Neural progenitor cell (in vitro differentiated cells): ENCODE results near the gene PATJ. TPM values are rescaled to one million over a fixed set of nuclear protein-coding genes. Genes with fewer than 3 reads are reported as not detected.

ENCODE experiments used
- DNase-seq: peaks from one replicate; pipeline ENCODE4 v3.0.0-alpha.2; 2016; ENCODE audit warnings: low spot score
- H2AFZ ChIP-seq: fragments of 200-600 bp; sonication (generic); replicated peaks from 2 replicates; pipeline ENCODE4 v1.6.1; 2016; ENCODE audit warnings: antibody characterized with exemption
- H3F3A ChIP-seq: fragments of 200-600 bp; sonication (generic); 2 replicates; pipeline ENCODE4 v1.6.1; 2016; ENCODE audit warnings: antibody characterized with exemption, low read depth
- H3K27ac ChIP-seq: fragments of 200-600 bp; sonication (generic); 2 replicates; pipeline ENCODE4 v1.5.1; 2016; ENCODE audit warnings: mild to moderate bottlenecking
- H3K27me3 ChIP-seq: fragments of 200-600 bp; sonication (generic); 2 replicates; pipeline ENCODE4 v1.6.1; 2016; ENCODE audit warnings: mild to moderate bottlenecking, moderate library complexity
- H3K36me3 ChIP-seq: fragments of 200-600 bp; sonication (generic); 2 replicates; pipeline ENCODE4 v1.5.1; 2016
- H3K4me1 ChIP-seq: fragments of 200-600 bp; sonication (generic); 2 replicates; pipeline ENCODE4 v1.6.1; 2016; ENCODE audit warnings: mixed run types
- H3K4me2 ChIP-seq: fragments of 200-600 bp; sonication (generic); 2 replicates; pipeline ENCODE4 v1.6.1; 2016
- H3K4me3 ChIP-seq: fragments of 200-600 bp; sonication (generic); 2 replicates; pipeline ENCODE4 v1.5.1; 2016
- H3K79me2 ChIP-seq: fragments of 200-600 bp; sonication (generic); 2 replicates; pipeline ENCODE4 v1.6.1; 2016; ENCODE audit warnings: low read depth
- H3K9ac ChIP-seq: fragments of 200-600 bp; sonication (generic); 2 replicates; pipeline ENCODE4 v1.6.1; 2016
- H3K9me3 ChIP-seq: fragments of 200-600 bp; sonication (generic); 2 replicates; pipeline ENCODE4 v1.5.1; 2016; ENCODE audit warnings: low read depth
- H4K20me1 ChIP-seq: fragments of 200-600 bp; sonication (generic); 2 replicates; pipeline ENCODE4 v1.6.1; 2016; ENCODE audit warnings: low read depth
- H3K27ac Mint-ChIP-seq: 3 replicates; pipeline ENCODE4 v1.8.0; 2021; ENCODE audit warnings: mixed read lengths
- H3K27me3 Mint-ChIP-seq: 2 replicates; pipeline ENCODE4 v1.8.0; 2022; ENCODE audit warnings: low read depth, mild to moderate bottlenecking, inconsistent platforms, moderate library complexity, mixed read lengths; ENCODE audit not compliant: insufficient read depth
- H3K36me3 Mint-ChIP-seq: 3 replicates; pipeline ENCODE4 v1.8.0; 2021; ENCODE audit warnings: mixed read lengths
- H3K4me1 Mint-ChIP-seq: 3 replicates; pipeline ENCODE4 v1.8.0; 2021; ENCODE audit warnings: mixed read lengths
- H3K4me3 Mint-ChIP-seq: 3 replicates; pipeline ENCODE4 v1.8.0; 2021; ENCODE audit warnings: mild to moderate bottlenecking, moderate library complexity, mixed read lengths
- H3K9me3 Mint-ChIP-seq: 3 replicates; pipeline ENCODE4 v1.8.0; 2020; ENCODE audit warnings: mixed read lengths
- EZH2 ChIP-seq: fragments of 200-600 bp; sonication (generic); IDR thresholded peaks from 2 replicates; pipeline ENCODE4 v1.6.1; 2017; ENCODE audit warnings: antibody characterized with exemption, mild to moderate bottlenecking, moderate library complexity
- EZH2phosphoT487 ChIP-seq: fragments of 200-600 bp; sonication (generic); IDR thresholded peaks from 2 replicates; pipeline ENCODE4 v1.6.1; 2017; ENCODE audit warnings: antibody characterized with exemption
- total RNA-seq: library from RNA; depleted of rRNA; stranded (reverse); fragments of >200 nt; gene quantifications from 2 replicates; pipeline ENCODE4 v1.2.3, GENCODE V29; 2015; ENCODE audit warnings: low replicate concordance
- TF ChIP-seq, protein P1 (sequence below): fragments of 200-600 bp; sonication (generic); IDR thresholded peaks from 2 replicates; pipeline ENCODE4 v1.5.1; 2017; ENCODE audit warnings: antibody characterized with exemption, mild to moderate bottlenecking

The PATJ gene
- total RNA-seq, 1 donor from 2014 or later = 24.8 TPM

DNA sequence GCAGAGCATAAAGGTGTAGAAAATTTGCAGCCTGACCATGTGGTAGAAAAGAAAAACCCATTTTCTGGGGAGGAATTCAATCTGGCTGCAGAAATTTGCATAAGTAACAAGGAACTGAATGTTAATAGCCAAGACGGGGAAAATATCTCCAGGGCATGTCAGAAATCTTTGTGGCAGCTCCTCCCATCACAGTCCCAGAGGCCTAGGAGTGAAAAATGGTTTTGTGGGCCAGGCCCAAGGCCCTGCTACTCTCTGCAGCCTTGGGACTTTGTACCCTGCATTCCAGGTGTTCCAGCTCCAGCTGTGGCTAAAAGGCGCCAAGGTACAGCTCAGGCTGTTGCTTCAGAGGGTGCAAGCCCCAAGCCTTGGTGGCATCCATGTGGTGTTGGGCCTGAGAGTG lies 152.9 kb downstream of the PATJ start:
- H3K27ac ChIP-seq = no peak overlapping the region
- no peaks in the 10 kb centered on the region for H3K79me2 ChIP-seq
- no peaks in the 10 kb centered on the region for H3F3A ChIP-seq
- H3K9me3 ChIP-seq = no peaks in the 10 kb centered on the region
- peaks cover 2% of the 10 kb centered on the region for H3K27me3 Mint-ChIP-seq
- H3K27ac Mint-ChIP-seq = no peak overlapping the region
- H4K20me1 ChIP-seq = no peaks in the 10 kb centered on the region
- H3K4me1 Mint-ChIP-seq = no peaks in the 10 kb centered on the region
- H3K4me2 ChIP-seq = no peak overlapping the region
- H3K9ac ChIP-seq = no peak overlapping the region
- H2AFZ ChIP-seq = no peak overlapping the region
- no peak overlapping the region for H3K4me3 Mint-ChIP-seq
- H3K27me3 ChIP-seq = no peaks in the 10 kb centered on the region
- no peaks in the 10 kb centered on the region for H3K36me3 ChIP-seq
- TF ChIP-seq EZH2phosphoT487 (no peak), EZH2 (no peak)
- TF ChIP-seq, protein P1, sequence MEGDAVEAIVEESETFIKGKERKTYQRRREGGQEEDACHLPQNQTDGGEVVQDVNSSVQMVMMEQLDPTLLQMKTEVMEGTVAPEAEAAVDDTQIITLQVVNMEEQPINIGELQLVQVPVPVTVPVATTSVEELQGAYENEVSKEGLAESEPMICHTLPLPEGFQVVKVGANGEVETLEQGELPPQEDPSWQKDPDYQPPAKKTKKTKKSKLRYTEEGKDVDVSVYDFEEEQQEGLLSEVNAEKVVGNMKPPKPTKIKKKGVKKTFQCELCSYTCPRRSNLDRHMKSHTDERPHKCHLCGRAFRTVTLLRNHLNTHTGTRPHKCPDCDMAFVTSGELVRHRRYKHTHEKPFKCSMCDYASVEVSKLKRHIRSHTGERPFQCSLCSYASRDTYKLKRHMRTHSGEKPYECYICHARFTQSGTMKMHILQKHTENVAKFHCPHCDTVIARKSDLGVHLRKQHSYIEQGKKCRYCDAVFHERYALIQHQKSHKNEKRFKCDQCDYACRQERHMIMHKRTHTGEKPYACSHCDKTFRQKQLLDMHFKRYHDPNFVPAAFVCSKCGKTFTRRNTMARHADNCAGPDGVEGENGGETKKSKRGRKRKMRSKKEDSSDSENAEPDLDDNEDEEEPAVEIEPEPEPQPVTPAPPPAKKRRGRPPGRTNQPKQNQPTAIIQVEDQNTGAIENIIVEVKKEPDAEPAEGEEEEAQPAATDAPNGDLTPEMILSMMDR = no peak
- no peak for DNase-seq
- H3K36me3 Mint-ChIP-seq = peaks cover 9% of the 10 kb centered on the region
- no peak overlapping the region for H3K4me3 ChIP-seq
- peaks cover 17% of the 10 kb centered on the region for H3K9me3 Mint-ChIP-seq
- H3K4me1 ChIP-seq = no peaks in the 10 kb centered on the region

DNA sequence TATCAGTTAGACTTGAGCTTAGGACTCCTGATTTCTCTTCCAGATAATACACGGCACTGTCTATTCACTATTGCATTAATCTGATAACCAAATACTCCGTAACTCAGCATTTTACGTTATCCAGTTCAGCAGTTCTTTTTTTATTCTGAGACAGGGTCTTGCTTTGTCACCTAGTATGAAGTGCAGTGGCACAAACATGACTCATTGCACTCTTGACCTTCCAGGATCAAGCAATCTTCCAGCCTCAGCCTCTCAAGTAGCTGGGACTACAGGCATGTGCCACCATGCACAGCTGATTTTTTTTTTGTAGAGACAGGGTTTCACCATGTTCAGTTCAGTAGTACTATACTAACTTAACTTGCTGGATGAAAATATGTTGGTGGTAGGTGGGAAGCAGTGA lies 156.4 kb downstream of the PATJ start:
- H3K36me3 Mint-ChIP-seq = peaks cover 14% of the 10 kb centered on the region
- peaks cover 6% of the 10 kb centered on the region for H3K4me1 Mint-ChIP-seq

DNA sequence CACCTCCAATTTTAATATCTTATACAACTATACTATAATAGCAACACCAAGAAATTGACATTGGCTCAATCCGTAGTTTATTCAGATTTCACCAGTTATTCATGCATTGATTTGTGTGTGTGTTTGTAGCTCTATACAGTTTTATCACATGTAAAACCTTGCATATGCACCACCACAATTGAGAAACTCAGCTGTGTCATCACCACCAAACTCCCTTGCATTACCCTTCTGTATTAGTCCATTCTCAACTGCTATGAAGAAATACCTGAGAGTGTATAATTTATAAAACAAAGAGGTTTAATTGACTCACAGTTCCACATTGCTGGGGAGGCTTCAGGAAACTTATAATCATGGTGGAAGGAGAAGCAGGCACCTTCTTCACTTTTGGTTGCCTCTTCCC lies 162.1 kb downstream of the PATJ start:
- Histone ChIP-seq H3K36me3 (no peaks in the 10 kb centered on the region), H3K9ac (no peak overlapping the region), H3F3A (no peaks in the 10 kb centered on the region), H2AFZ (no peak overlapping the region), H3K4me1 (peaks cover 10% of the 10 kb centered on the region), H3K4me2 (no peak overlapping the region), H3K27ac (no peak overlapping the region), H3K79me2 (no peaks in the 10 kb centered on the region), H3K27me3 (no peaks in the 10 kb centered on the region), H4K20me1 (no peaks in the 10 kb centered on the region), H3K9me3 (no peaks in the 10 kb centered on the region), H3K4me3 (no peak overlapping the region)
- Mint-ChIP-seq H3K27me3 (peaks cover 2% of the 10 kb centered on the region), H3K4me3 (no peak overlapping the region), H3K36me3 (peaks cover 6% of the 10 kb centered on the region), H3K9me3 (peaks cover 2% of the 10 kb centered on the region), H3K4me1 (peaks cover 32% of the 10 kb centered on the region), H3K27ac (no peak overlapping the region)
- no peak for DNase-seq
- TF ChIP-seq, protein P1 = no peak
- TF ChIP-seq EZH2phosphoT487 (no peak), EZH2 (no peak)

More for the DNA sequence above, 156.4 kb downstream of the PATJ start:
- H3K9me3 Mint-ChIP-seq = peaks cover 19% of the 10 kb centered on the region
- Histone ChIP-seq H4K20me1 (no peaks in the 10 kb centered on the region), H3K27me3 (no peaks in the 10 kb centered on the region), H3K36me3 (no peaks in the 10 kb centered on the region), H3K27ac (no peak overlapping the region), H2AFZ (no peak overlapping the region), H3K4me3 (no peak overlapping the region), H3F3A (no peaks in the 10 kb centered on the region), H3K79me2 (no peaks in the 10 kb centered on the region), H3K9me3 (no peaks in the 10 kb centered on the region), H3K4me1 (no peaks in the 10 kb centered on the region), H3K4me2 (no peak overlapping the region), H3K9ac (no peak overlapping the region)
- peaks cover 2% of the 10 kb centered on the region for H3K27me3 Mint-ChIP-seq
- H3K27ac Mint-ChIP-seq = no peak overlapping the region
- TF ChIP-seq EZH2 = no peak
- TF ChIP-seq, protein P1 = no peak
- DNase-seq = no peak
- no peak overlapping the region for H3K4me3 Mint-ChIP-seq
